Measurements from ENCODE around the gene PMVK.

PMVK gene

DNA sequence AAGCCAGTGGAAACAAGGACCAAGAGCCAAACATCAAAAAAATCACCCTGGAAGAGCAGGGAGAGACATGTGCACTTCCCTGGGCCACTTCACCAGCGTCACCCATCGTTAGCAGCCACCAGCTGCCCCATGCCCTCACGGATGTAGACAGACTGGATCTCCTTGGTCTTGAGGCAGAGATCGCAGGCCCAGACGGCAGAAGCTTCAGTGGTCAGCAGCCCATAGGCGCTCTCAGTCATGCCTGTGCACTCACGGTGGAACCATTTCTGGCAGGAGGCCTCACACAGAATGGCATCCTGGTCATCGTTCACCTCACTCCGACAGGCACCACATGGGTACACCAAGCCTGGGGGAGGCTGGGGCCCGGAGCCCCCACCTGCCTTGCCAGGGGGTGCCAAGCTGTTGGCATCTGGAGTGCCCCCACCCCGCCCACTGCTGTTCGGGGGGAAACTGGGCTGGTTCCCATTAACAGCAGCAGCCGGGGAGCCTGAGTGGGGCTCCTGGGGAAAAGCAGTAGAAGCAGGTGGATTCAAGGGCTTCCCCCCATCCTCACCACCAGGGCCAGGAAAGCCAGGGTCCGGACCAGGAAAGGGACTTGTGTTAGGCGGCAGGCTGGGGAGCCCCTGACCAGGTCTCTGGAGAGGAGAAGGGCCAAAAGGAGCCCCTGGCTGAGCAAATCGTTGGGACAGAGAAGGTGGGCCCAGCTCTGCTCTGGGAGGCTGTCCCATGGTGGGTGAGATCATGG is 22.3 kb upstream of the PMVK start:
- Histone ChIP-seq H3K4me3 (replicated peaks; ENCODE audit: low read depth, low read length) (no peak overlapping the region), H3K27me3 (replicated peaks; ENCODE audit: control insufficient read depth, insufficient read depth, low read length) (no peaks in the 10 kb centered on the region), H3K36me3 (ENCODE audit: control insufficient read depth, insufficient read depth, low read length) (peaks cover 21% of the 10 kb centered on the region)
- TF ChIP-seq, protein P1, sequence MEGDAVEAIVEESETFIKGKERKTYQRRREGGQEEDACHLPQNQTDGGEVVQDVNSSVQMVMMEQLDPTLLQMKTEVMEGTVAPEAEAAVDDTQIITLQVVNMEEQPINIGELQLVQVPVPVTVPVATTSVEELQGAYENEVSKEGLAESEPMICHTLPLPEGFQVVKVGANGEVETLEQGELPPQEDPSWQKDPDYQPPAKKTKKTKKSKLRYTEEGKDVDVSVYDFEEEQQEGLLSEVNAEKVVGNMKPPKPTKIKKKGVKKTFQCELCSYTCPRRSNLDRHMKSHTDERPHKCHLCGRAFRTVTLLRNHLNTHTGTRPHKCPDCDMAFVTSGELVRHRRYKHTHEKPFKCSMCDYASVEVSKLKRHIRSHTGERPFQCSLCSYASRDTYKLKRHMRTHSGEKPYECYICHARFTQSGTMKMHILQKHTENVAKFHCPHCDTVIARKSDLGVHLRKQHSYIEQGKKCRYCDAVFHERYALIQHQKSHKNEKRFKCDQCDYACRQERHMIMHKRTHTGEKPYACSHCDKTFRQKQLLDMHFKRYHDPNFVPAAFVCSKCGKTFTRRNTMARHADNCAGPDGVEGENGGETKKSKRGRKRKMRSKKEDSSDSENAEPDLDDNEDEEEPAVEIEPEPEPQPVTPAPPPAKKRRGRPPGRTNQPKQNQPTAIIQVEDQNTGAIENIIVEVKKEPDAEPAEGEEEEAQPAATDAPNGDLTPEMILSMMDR (IDR thresholded peaks at IDR 0.05; ENCODE audit: insufficient read depth, low read length, poor library complexity, severe bottlenecking) = no peak
- no peak for DNase-seq (ENCODE audit: extremely low read depth, insufficient read length)

GRCh38 chr1:154958036-154958435 is 21.5 kb upstream of the PMVK start:
- peaks cover 15% of the 10 kb centered on the region for H3K36me3 ChIP-seq (ENCODE audit: control insufficient read depth, insufficient read depth, low read length)
- no peak for DNase-seq (ENCODE audit: extremely low read depth, insufficient read length)
- no peaks in the 10 kb centered on the region for H3K27me3 ChIP-seq (replicated peaks; ENCODE audit: control insufficient read depth, insufficient read depth, low read length)
- TF ChIP-seq, protein P1 (IDR thresholded peaks at IDR 0.05; ENCODE audit: insufficient read depth, low read length, poor library complexity, severe bottlenecking) = no peak
- no peak overlapping the region for H3K4me3 ChIP-seq (replicated peaks; ENCODE audit: low read depth, low read length)

GRCh38 chr1:154957091-154957657 is 20.7 kb upstream of the PMVK start:
- DNase-seq (ENCODE audit: extremely low read depth, insufficient read length) = no peak
- TF ChIP-seq, protein P1 (IDR thresholded peaks at IDR 0.05; ENCODE audit: insufficient read depth, low read length, poor library complexity, severe bottlenecking) = no peak
- H3K27me3 ChIP-seq (replicated peaks; ENCODE audit: control insufficient read depth, insufficient read depth, low read length) = no peaks in the 10 kb centered on the region
- H3K4me3 ChIP-seq (replicated peaks; ENCODE audit: low read depth, low read length) = no peak overlapping the region
- peaks cover 15% of the 10 kb centered on the region for H3K36me3 ChIP-seq (ENCODE audit: control insufficient read depth, insufficient read depth, low read length)

- TF ChIP-seq, protein P1 (IDR thresholded peaks at IDR 0.05; ENCODE audit: insufficient read depth, low read length, poor library complexity, severe bottlenecking) = no peak
- no peaks in the 10 kb centered on the region for H3K27me3 ChIP-seq (replicated peaks; ENCODE audit: control insufficient read depth, insufficient read depth, low read length)
- DNase-seq (ENCODE audit: extremely low read depth, insufficient read length) = no peak
- peak overlapping the region; percentile 71 for H3K4me3 ChIP-seq (replicated peaks; ENCODE audit: low read depth, low read length)
- H3K36me3 ChIP-seq (ENCODE audit: control insufficient read depth, insufficient read depth, low read length) = peaks cover 15% of the 10 kb centered on the region
Measured at GRCh38 chr1:154956544-154956941, 20.0 kb upstream of the PMVK start.

GRCh38 chr1:154955718-154956543 is 19.4 kb upstream of the PMVK start, which contains the start of gene PBXIP1:
Gene PBXIP1, minus strand, starts transcription at chr1:154956099. Its CDS starts 2,378 bp downstream, at chr1:154953721.
- peak; percentile 64 for DNase-seq (ENCODE audit: extremely low read depth, insufficient read length)
- Histone ChIP-seq H3K36me3 (ENCODE audit: control insufficient read depth, insufficient read depth, low read length) (peaks cover 17% of the 10 kb centered on the region), H3K4me3 (replicated peaks; ENCODE audit: low read depth, low read length) (peak within 1 kb of the TSS; percentile 71), H3K27me3 (replicated peaks; ENCODE audit: control insufficient read depth, insufficient read depth, low read length) (no peaks in the 10 kb centered on the region)
- TF ChIP-seq, protein P1 (IDR thresholded peaks at IDR 0.05; ENCODE audit: insufficient read depth, low read length, poor library complexity, severe bottlenecking) = no peak
